HEK293 (cell line): ENCODE data around the gene HIP1.
A peak's percentile ranks its signal among the peaks of the same experiment; 100 is the strongest.

Experiments used
- BCL11A ChIP-seq: fragments of 450-650 bp; formaldehyde crosslinking; IDR thresholded peaks from 2 replicates; pipeline ENCODE4 v1.5.1; 2016; ENCODE audit warnings: low read depth, missing biosample characterization, missing genetic modification characterization
- BCL11B ChIP-seq: fragments of 450-650 bp; formaldehyde crosslinking; IDR thresholded peaks from 2 replicates; pipeline ENCODE4 v1.5.1; 2016; ENCODE audit warnings: low read depth, missing biosample characterization, missing genetic modification characterization
- GFI1B ChIP-seq: fragments of 450-650 bp; formaldehyde crosslinking; IDR thresholded peaks from 2 replicates; pipeline ENCODE4 v1.5.1; 2016; ENCODE audit warnings: missing biosample characterization, missing genetic modification characterization
- GLIS1 ChIP-seq: fragments of 450-650 bp; formaldehyde crosslinking; IDR thresholded peaks from 2 replicates; pipeline ENCODE4 v1.5.1; 2016; ENCODE audit warnings: missing biosample characterization, missing genetic modification characterization
- KLF1 ChIP-seq: fragments of 450-650 bp; formaldehyde crosslinking; IDR thresholded peaks from 2 replicates; pipeline ENCODE4 v1.5.1; 2016; ENCODE audit warnings: missing biosample characterization, missing genetic modification characterization
- KLF17 ChIP-seq: fragments of 450-650 bp; formaldehyde crosslinking; IDR thresholded peaks from 2 replicates; pipeline ENCODE4 v1.5.1; 2016; ENCODE audit warnings: missing biosample characterization, missing genetic modification characterization
- MYNN ChIP-seq: fragments of 450-650 bp; formaldehyde crosslinking; IDR thresholded peaks from 2 replicates; pipeline ENCODE4 v1.5.1; 2016; ENCODE audit warnings: missing biosample characterization, missing genetic modification characterization, borderline replicate concordance
- PRDM1 ChIP-seq: fragments of 450-650 bp; formaldehyde crosslinking; IDR thresholded peaks from 2 replicates; pipeline ENCODE4; 2016; ENCODE audit warnings: missing biosample characterization, missing genetic modification characterization
- SALL2 ChIP-seq: fragments of 450-650 bp; formaldehyde crosslinking; IDR thresholded peaks from 2 replicates; pipeline ENCODE4 v1.5.0; 2017; ENCODE audit warnings: missing biosample characterization, mild to moderate bottlenecking, missing genetic modification characterization, borderline replicate concordance
- YY1 ChIP-seq: fragments of 450-650 bp; formaldehyde crosslinking; IDR thresholded peaks from 2 replicates; pipeline ENCODE4 v1.5.1; 2018; ENCODE audit warnings: missing biosample characterization, missing genetic modification characterization
- ZBTB48 ChIP-seq: fragments of 450-650 bp; formaldehyde crosslinking; IDR thresholded peaks from 2 replicates; pipeline ENCODE4 v1.5.1; 2016; ENCODE audit warnings: missing biosample characterization, missing genetic modification characterization
- ZNF133 ChIP-seq: fragments of 450-650 bp; formaldehyde crosslinking; IDR thresholded peaks from 2 replicates; pipeline ENCODE4 v1.5.1; 2016; ENCODE audit warnings: missing biosample characterization, missing genetic modification characterization
- ZNF138 ChIP-seq: fragments of 450-650 bp; formaldehyde crosslinking; IDR thresholded peaks from 2 replicates; pipeline ENCODE4 v1.5.1; 2016; ENCODE audit warnings: missing biosample characterization, missing genetic modification characterization, borderline replicate concordance
- ZNF174 ChIP-seq: fragments of 450-650 bp; formaldehyde crosslinking; IDR thresholded peaks from 2 replicates; pipeline ENCODE4 v1.5.0; 2017; ENCODE audit warnings: missing biosample characterization, mild to moderate bottlenecking, missing genetic modification characterization
- ZNF184 ChIP-seq: fragments of 450-650 bp; IDR thresholded peaks from 2 replicates; pipeline ENCODE4 v1.5.1; 2018; ENCODE audit warnings: missing biosample characterization, mild to moderate bottlenecking, missing genetic modification characterization
- ZNF223 ChIP-seq: fragments of 450-650 bp; formaldehyde crosslinking; IDR thresholded peaks from 2 replicates; pipeline ENCODE4 v1.5.1; 2016; ENCODE audit warnings: missing biosample characterization, missing genetic modification characterization
- ZNF24 ChIP-seq: fragments of 450-650 bp; formaldehyde crosslinking; IDR thresholded peaks from 2 replicates; pipeline ENCODE4 v1.5.1; 2016; ENCODE audit warnings: missing biosample characterization, missing genetic modification characterization
- ZNF391 ChIP-seq: fragments of 450-650 bp; formaldehyde crosslinking; IDR thresholded peaks from 2 replicates; pipeline ENCODE4 v1.5.1; 2016; ENCODE audit warnings: low read depth, missing biosample characterization, missing genetic modification characterization, borderline replicate concordance
- ZNF544 ChIP-seq: fragments of 450-650 bp; formaldehyde crosslinking; IDR thresholded peaks from 2 replicates; pipeline ENCODE4 v1.5.0; 2017; ENCODE audit warnings: missing biosample characterization, missing genetic modification characterization
- ZNF585B ChIP-seq: fragments of 450-650 bp; formaldehyde crosslinking; IDR thresholded peaks from 2 replicates; pipeline ENCODE4 v1.5.1; 2016; ENCODE audit warnings: missing biosample characterization, missing genetic modification characterization
- ZNF624 ChIP-seq: fragments of 450-650 bp; formaldehyde crosslinking; IDR thresholded peaks from 2 replicates; pipeline ENCODE4 v1.5.1; 2017; ENCODE audit warnings: missing biosample characterization, missing genetic modification characterization
- ZNF629 ChIP-seq: fragments of 450-650 bp; formaldehyde crosslinking; IDR thresholded peaks from 2 replicates; pipeline ENCODE4 v1.5.1; 2017; ENCODE audit warnings: missing biosample characterization, missing genetic modification characterization
- ZNF645 ChIP-seq: fragments of 450-650 bp; formaldehyde crosslinking; IDR thresholded peaks from 2 replicates; pipeline ENCODE4; 2016; ENCODE audit warnings: missing biosample characterization, missing genetic modification characterization
- ZNF677 ChIP-seq: fragments of 450-650 bp; IDR thresholded peaks from 2 replicates; pipeline ENCODE4 v1.5.0; 2018; ENCODE audit warnings: missing biosample characterization, mild to moderate bottlenecking, missing genetic modification characterization, moderate library complexity
- ZNF777 ChIP-seq: fragments of 450-650 bp; formaldehyde crosslinking; IDR thresholded peaks from 2 replicates; pipeline ENCODE4 v1.5.1; 2017; ENCODE audit warnings: missing biosample characterization, missing genetic modification characterization, borderline replicate concordance
- ZSCAN23 ChIP-seq: fragments of 450-650 bp; formaldehyde crosslinking; IDR thresholded peaks from 2 replicates; pipeline ENCODE4 v1.5.1; 2016; ENCODE audit warnings: missing biosample characterization, missing genetic modification characterization
- TF ChIP-seq, protein P1 (sequence below): fragments of 450-650 bp; formaldehyde crosslinking; IDR thresholded peaks from 2 replicates; pipeline ENCODE4 v1.5.1; 2017; ENCODE audit warnings: missing biosample characterization, missing genetic modification characterization
- TF ChIP-seq, protein P2 (sequence below): fragments of 450-650 bp; formaldehyde crosslinking; conservative IDR thresholded peaks from 2 replicates; pipeline ENCODE4 v1.5.1; 2016; ENCODE audit warnings: low read depth, missing biosample characterization, missing genetic modification characterization
- TF ChIP-seq, protein P3 (sequence below): fragments of 450-650 bp; formaldehyde crosslinking; IDR thresholded peaks from 2 replicates; pipeline ENCODE4 v1.5.1; 2017; ENCODE audit warnings: missing biosample characterization, missing genetic modification characterization

The HIP1 gene

DNA sequence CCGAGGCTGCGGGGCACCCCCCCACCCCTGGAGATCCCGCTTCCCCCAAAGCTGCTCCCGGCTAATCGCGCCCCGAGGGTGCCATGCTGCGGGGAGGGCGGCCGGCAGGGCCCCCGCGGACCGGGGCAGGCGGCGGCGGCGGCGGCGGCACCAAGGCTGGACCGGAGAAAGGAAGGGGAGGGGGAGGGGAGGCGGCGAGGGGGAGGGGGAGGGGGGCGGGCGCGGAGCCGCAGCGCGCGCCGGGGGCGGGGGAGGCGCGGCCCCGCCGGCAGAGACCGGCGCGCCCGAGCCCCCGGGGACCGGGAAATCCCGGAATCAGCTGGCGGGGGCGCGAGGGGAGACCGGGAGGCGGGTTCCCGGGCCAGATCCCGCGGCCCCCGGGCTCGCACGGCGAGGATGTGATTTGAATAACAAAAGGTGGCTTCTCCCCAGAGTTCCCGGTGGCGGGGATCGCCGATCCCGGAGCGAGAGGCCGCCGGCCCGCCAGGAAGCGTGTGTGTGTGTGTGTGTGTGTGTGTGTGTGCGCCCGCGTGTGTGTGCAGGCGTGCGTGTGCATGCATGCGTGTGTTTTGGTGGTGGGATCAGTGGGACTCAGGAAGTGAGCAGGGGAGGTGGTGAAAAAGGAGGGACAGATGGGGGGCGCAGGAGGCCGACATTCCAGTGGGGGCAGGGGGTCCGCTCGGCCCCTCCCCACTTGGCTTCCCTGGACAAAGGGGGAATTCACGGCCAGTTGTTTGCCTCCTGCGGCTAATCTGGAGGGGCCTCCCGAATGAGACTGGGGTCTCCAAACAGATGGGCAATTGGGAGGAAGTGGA is 99.5 kb downstream of the HIP1 start (continued):
- TF ChIP-seq, protein P1, sequence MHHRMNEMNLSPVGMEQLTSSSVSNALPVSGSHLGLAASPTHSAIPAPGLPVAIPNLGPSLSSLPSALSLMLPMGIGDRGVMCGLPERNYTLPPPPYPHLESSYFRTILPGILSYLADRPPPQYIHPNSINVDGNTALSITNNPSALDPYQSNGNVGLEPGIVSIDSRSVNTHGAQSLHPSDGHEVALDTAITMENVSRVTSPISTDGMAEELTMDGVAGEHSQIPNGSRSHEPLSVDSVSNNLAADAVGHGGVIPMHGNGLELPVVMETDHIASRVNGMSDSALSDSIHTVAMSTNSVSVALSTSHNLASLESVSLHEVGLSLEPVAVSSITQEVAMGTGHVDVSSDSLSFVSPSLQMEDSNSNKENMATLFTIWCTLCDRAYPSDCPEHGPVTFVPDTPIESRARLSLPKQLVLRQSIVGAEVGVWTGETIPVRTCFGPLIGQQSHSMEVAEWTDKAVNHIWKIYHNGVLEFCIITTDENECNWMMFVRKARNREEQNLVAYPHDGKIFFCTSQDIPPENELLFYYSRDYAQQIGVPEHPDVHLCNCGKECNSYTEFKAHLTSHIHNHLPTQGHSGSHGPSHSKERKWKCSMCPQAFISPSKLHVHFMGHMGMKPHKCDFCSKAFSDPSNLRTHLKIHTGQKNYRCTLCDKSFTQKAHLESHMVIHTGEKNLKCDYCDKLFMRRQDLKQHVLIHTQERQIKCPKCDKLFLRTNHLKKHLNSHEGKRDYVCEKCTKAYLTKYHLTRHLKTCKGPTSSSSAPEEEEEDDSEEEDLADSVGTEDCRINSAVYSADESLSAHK = peak; percentile 48; the same call in 1 of the 2 replicates
- TF ChIP-seq ZNF544 (tag by site-specific recombination) (no peak), ZNF629 (tag by site-specific recombination) (peak; percentile 54), BCL11B (0 out of 2 replicates have a peak, but pooled peaks have one; percentile 43), SALL2 (no peak), ZBTB48 (peak; percentile 91), GFI1B (0 out of 2 replicates have a peak, but pooled peaks have one; percentile 54), MYNN (tag by site-specific recombination) (no peak), ZNF677 (tag by site-specific recombination) (no peak), ZNF777 (tag by site-specific recombination) (peak; percentile 94), ZNF184 (no peak), ZNF645 (tag by site-specific recombination) (no peak), KLF1 (tag by site-specific recombination) (peak; percentile 57), BCL11A (tag by site-specific recombination) (peak; percentile 71; the same call in 1 of the 2 replicates), GLIS1 (tag by site-specific recombination) (peak; percentile 70), ZNF138 (tag by site-specific recombination) (no peak), ZNF391 (tag by site-specific recombination) (peak; percentile 91; the same call in 1 of the 2 replicates), ZNF24 (tag by site-specific recombination) (0 out of 2 replicates have a peak, but pooled peaks have one; percentile 37), ZNF223 (tag by site-specific recombination) (no peak), ZSCAN23 (tag by site-specific recombination) (0 out of 2 replicates have a peak, but pooled peaks have one; percentile 43), ZNF133 (no peak), KLF17 (peak; percentile 69), ZNF624 (0 out of 2 replicates have a peak, but pooled peaks have one; percentile 37), ZNF585B (no peak), YY1 (no peak), ZNF174 (tag by site-specific recombination) (no peak), PRDM1 (tag by site-specific recombination) (peak; percentile 29; the same call in 1 of the 2 replicates)
- TF ChIP-seq, protein P2, sequence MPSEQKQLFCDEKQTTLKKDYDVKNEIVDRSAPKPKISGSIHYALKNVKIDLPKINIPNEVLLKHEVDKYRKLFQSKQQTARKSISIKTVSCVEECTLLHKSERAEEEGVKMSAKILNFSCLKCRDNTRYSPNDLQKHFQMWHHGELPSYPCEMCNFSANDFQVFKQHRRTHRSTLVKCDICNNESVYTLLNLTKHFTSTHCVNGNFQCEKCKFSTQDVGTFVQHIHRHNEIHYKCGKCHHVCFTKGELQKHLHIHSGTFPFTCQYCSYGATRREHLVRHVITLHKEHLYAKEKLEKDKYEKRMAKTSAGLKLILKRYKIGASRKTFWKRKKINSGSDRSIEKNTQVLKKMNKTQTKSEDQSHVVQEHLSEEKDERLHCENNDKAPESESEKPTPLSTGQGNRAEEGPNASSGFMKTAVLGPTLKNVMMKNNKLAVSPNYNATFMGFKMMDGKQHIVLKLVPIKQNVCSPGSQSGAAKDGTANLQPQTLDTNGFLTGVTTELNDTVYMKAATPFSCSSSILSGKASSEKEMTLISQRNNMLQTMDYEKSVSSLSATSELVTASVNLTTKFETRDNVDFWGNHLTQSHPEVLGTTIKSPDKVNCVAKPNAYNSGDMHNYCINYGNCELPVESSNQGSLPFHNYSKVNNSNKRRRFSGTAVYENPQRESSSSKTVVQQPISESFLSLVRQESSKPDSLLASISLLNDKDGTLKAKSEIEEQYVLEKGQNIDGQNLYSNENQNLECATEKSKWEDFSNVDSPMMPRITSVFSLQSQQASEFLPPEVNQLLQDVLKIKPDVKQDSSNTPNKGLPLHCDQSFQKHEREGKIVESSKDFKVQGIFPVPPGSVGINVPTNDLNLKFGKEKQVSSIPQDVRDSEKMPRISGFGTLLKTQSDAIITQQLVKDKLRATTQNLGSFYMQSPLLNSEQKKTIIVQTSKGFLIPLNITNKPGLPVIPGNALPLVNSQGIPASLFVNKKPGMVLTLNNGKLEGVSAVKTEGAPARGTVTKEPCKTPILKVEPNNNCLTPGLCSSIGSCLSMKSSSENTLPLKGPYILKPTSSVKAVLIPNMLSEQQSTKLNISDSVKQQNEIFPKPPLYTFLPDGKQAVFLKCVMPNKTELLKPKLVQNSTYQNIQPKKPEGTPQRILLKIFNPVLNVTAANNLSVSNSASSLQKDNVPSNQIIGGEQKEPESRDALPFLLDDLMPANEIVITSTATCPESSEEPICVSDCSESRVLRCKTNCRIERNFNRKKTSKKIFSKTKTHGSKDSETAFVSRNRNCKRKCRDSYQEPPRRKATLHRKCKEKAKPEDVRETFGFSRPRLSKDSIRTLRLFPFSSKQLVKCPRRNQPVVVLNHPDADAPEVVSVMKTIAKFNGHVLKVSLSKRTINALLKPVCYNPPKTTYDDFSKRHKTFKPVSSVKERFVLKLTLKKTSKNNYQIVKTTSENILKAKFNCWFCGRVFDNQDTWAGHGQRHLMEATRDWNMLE (tag by site-specific recombination) = no peak
- TF ChIP-seq, protein P3, sequence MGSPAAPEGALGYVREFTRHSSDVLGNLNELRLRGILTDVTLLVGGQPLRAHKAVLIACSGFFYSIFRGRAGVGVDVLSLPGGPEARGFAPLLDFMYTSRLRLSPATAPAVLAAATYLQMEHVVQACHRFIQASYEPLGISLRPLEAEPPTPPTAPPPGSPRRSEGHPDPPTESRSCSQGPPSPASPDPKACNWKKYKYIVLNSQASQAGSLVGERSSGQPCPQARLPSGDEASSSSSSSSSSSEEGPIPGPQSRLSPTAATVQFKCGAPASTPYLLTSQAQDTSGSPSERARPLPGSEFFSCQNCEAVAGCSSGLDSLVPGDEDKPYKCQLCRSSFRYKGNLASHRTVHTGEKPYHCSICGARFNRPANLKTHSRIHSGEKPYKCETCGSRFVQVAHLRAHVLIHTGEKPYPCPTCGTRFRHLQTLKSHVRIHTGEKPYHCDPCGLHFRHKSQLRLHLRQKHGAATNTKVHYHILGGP (tag by site-specific recombination) = no peak
